Measurements from ENCODE around the gene KAZALD1. TPM values are rescaled to one million over a fixed set of nuclear protein-coding genes. Genes with fewer than 3 reads are reported as not detected.

The KAZALD1 gene
- total and polyA plus RNA-seq, 10 of the 15 experiments (the other 5 are each of a cell fraction or from before 2014, with no cell fraction given): 0.10 to 4.3 (median 1.9) TPM

- TF ChIP-seq BCLAF1 (IDR thresholded peaks at IDR 0.05) (no peak), ZSCAN29 (IDR thresholded peaks at IDR 0.05) (no peak)
These were observed 31.2 kb upstream of the KAZALD1 start (continued) for GRCh38 chr10:101030496-101031127.

- H3K9ac ChIP-seq (ENCODE audit: control insufficient read depth, insufficient read depth, low read length): peak within 1 kb of the TSS; percentile 22; the same call in 1 of the 2 replicates
- 2% methylated on average over 37 of the region's 38 CpGs for WGBS (ENCODE audit: insufficient coverage, insufficient replicate concordance, low lambda C conversion rate, missing lambda C conversion rate)
- no peaks in the 10 kb centered on the region for H3K79me2 ChIP-seq (ENCODE audit: control insufficient read depth, insufficient read depth, low read length)
- ChIA-PET SMC1A (ENCODE audit: uncharacterized antibody, unreplicated experiment) (interaction anchor here (0.5 to 4.3 kb wide), 6 partner anchors 11 to 540 kb away, joined by 3 to 24 read pairs (median 3); no protein-coding TSS in a partner anchor), RAD21 (ENCODE audit: unreplicated experiment) (interaction anchor here (1.0 to 2.3 kb wide), 8 partner anchors 10 to 64 kb away, joined by 3 to 13 read pairs (median 4); no protein-coding TSS in a partner anchor), POLR2A (interaction anchor here (0.6 to 1.7 kb wide), 7 partner anchors 12 to 557 kb away, joined by 3 to 8 read pairs (median 3); partner anchors contain the start of genes DPCD, KAZALD1 and POLL), CTCF (interaction anchor here (0.5 to 6.5 kb wide), 15 partner anchors 8 to 123 kb away, joined by 3 to 86 read pairs (median 5); partner anchors contain the start of genes KAZALD1 and LZTS2)
- BruUV-seq (replicated peaks): no TSS peak
- H3K4me1 ChIP-seq (ENCODE audit: control insufficient read depth, insufficient read depth, low read length): peaks cover 21% of the 10 kb centered on the region
- H3K27ac ChIP-seq (ENCODE audit: control insufficient read depth, insufficient read depth): no peak within 1 kb of the TSS
- H3K4me3 ChIP-seq: peak within 1 kb of the TSS; percentile 64
- H3K36me3 ChIP-seq (ENCODE audit: control insufficient read depth in 2 of 2, insufficient read depth in 2 of 2, low read length in 1 of 2): no peaks in the 10 kb centered on the region
- H3K9me3 ChIP-seq (replicated peaks; ENCODE audit: control insufficient read depth, insufficient read depth, low read length): no peaks in the 10 kb centered on the region
- H4K20me1 ChIP-seq (ENCODE audit: control insufficient read depth, insufficient read depth): no peaks in the 10 kb centered on the region
- ATAC-seq: peak; percentile 96
- H3K27me3 ChIP-seq (replicated peaks in 1 of 2; ENCODE audit: control insufficient read depth in 2 of 2, insufficient read depth in 2 of 2, low read length in 1 of 2): peaks cover 5 to 9% of the 10 kb centered on the region in 2 experiments
- H3K4me2 ChIP-seq (ENCODE audit: control insufficient read depth, insufficient read depth): peak within 1 kb of the TSS; percentile 95
- peak; percentile 48 for DNase-seq (ENCODE audit: low read depth, low spot score)
- in situ Hi-C loops (cut with MboI): no loop called here
- H2AFZ ChIP-seq (ENCODE audit: control insufficient read depth, low read depth, low read length): peak within 1 kb of the TSS; percentile 91
- intact Hi-C loops (cut with micrococcal nuclease; ENCODE audit: unreplicated experiment): loop anchor here (5.0 kb wide), 1 partner anchor 36 kb away; no protein-coding TSS in a partner anchor
- peak; percentile 44 for FAIRE-seq
- TF ChIP-seq DPF2 (IDR thresholded peaks at IDR 0.05): peak; percentile 99
- peak in 1 of 2 experiments; percentile 76; a peak in 2 of 3 replicates for TF ChIP-seq EGR1 (IDR thresholded peaks at IDR 0.05; ENCODE audit: borderline replicate concordance in 1 of 2, low read depth in 2 of 2, low read length in 2 of 2)
- peak; percentile 97 for TF ChIP-seq SP1 (IDR thresholded peaks at IDR 0.05; ENCODE audit: low read depth, low read length)
- no peak for TF ChIP-seq E2F4 (IDR thresholded peaks at IDR 0.05; ENCODE audit: low read depth, low read length)
- no peak for TF ChIP-seq HDGF (IDR thresholded peaks at IDR 0.05)
- peak; percentile 99 for TF ChIP-seq PBX3 (IDR thresholded peaks at IDR 0.05; ENCODE audit: insufficient replicate concordance, low read depth, low read length)
- TF ChIP-seq NRF1 (conservative IDR thresholded peaks at IDR 0.05; ENCODE audit: low read depth, low read length): 0 out of 2 replicates have a peak, but pooled peaks have one; percentile 33
- TF ChIP-seq MXI1 (IDR thresholded peaks at IDR 0.05; ENCODE audit: low read depth, low read length): 0 out of 2 replicates have a peak, but pooled peaks have one; percentile 28
- TF ChIP-seq FOS (IDR thresholded peaks at IDR 0.05; ENCODE audit: borderline replicate concordance, extremely low read depth, insufficient read length): peak; percentile 67
- TF ChIP-seq SREBF2 (IDR thresholded peaks at IDR 0.05; ENCODE audit: low read length): no peak
- TF ChIP-seq BHLHE40 (IDR thresholded peaks at IDR 0.05; ENCODE audit: borderline replicate concordance in 1 of 2, low read depth in 2 of 2, low read length in 1 of 2): peak in 1 of 2 experiments; percentile 13; a peak in 1 of 4 replicates
- TF ChIP-seq CREB1 (IDR thresholded peaks at IDR 0.05; ENCODE audit: low read depth): peak; percentile 53; the same call in 1 of the 2 replicates
- TF ChIP-seq ZBED1 (IDR thresholded peaks at IDR 0.05; ENCODE audit: borderline replicate concordance): no peak
These were observed 30.5 kb upstream of the KAZALD1 start, which contains the start of the genes PDZD7 and SFXN3 for GRCh38 chr10:101031128-101031795. TSS of gene PDZD7 (minus strand) at chr10:101031129. CDS start at chr10:101030219, 910 bp downstream. TSS of gene SFXN3 (plus strand) at chr10:101031234. CDS start at chr10:101034695, 3,461 bp downstream.

Measured in GM12878 (cell line).